ENCODE data around the gene MMEL1. TPM values are rescaled to one million over a fixed set of nuclear protein-coding genes. Genes with fewer than 3 reads are reported as not detected.

The MMEL1 gene
- total and polyA plus RNA-seq, 2 donors (not counting 3 experiments of a cell fraction or from before 2014, with no cell fraction given): 1.1 to 1.2 TPM

GRCh38 chr1:2605509-2606395, 27.1 kb downstream of the MMEL1 start:
- intact Hi-C loops (cut with micrococcal nuclease): no loop called here
- no TSS peak for BruUV-seq (replicated peaks)
- FAIRE-seq: no peak

More at GRCh38 chr1:2605509-2606395, 27.1 kb downstream of the MMEL1 start:
- H3K27me3 ChIP-seq (ENCODE audit: control insufficient read depth in 2 of 2, insufficient read depth in 2 of 2, low read length in 2 of 2): no peaks in the 10 kb centered on the region
- TF ChIP-seq MAX (IDR thresholded peaks at IDR 0.05; ENCODE audit: insufficient read depth, insufficient read length): no peak
- no peak for TF ChIP-seq CTCF (IDR thresholded peaks at IDR 0.05; ENCODE audit: extremely low read depth in 1 of 2, insufficient read depth in 1 of 2, low read depth in 1 of 2, low read length in 2 of 2)
- TF ChIP-seq MYC (IDR thresholded peaks at IDR 0.05; ENCODE audit: low read depth, low read length): no peak
- no peak for TF ChIP-seq EZH2 (IDR thresholded peaks at IDR 0.05; ENCODE audit: borderline replicate concordance, low read depth, low read length, severe bottlenecking)
- no peak for TF ChIP-seq GATA2 (IDR thresholded peaks at IDR 0.05; ENCODE audit: insufficient read depth, insufficient read length, low read depth, low read length)
- no peak for TF ChIP-seq POLR2A (IDR thresholded peaks at IDR 0.05; ENCODE audit: low read depth, low read length)
- TF ChIP-seq FOS (IDR thresholded peaks at IDR 0.05; ENCODE audit: borderline replicate concordance, insufficient read depth, low read length): no peak
- no peak for TF ChIP-seq JUN (IDR thresholded peaks at IDR 0.05; ENCODE audit: borderline replicate concordance, insufficient read depth, insufficient read length, low read depth)
- no peak for TF ChIP-seq POLR2AphosphoS5 (IDR thresholded peaks at IDR 0.05; ENCODE audit: insufficient read depth, low read depth, low read length)
- no peaks in the 10 kb centered on the region for H3K4me1 ChIP-seq (ENCODE audit: control insufficient read depth, extremely low read depth, insufficient read depth, low read length)
- POLR2A ChIA-PET: no interaction called here
- H3K9ac ChIP-seq (replicated peaks; ENCODE audit: extremely low read depth, insufficient read depth, low read length): no peak overlapping the region
- H3K9me3 ChIP-seq (replicated peaks; ENCODE audit: control insufficient read depth, insufficient read depth, low read length): no peaks in the 10 kb centered on the region
- H4K20me1 ChIP-seq (replicated peaks; ENCODE audit: control insufficient read depth, extremely low read depth, insufficient read depth, low read length): no peaks in the 10 kb centered on the region
- DNase-seq (ENCODE audit: low read depth, low spot score): no peak
- no peak overlapping the region for H3K4me2 ChIP-seq (ENCODE audit: insufficient read depth, low read length)
- H3K79me2 ChIP-seq (ENCODE audit: control insufficient read depth, insufficient read depth, low read length): no peaks in the 10 kb centered on the region
- dilution Hi-C loops (cut with MboI; ENCODE audit: extremely low pct_ligation_motif_present, low sequenced_read_pairs): no loop called here
- H3K4me3 ChIP-seq (replicated peaks in 1 of 3; ENCODE audit: insufficient read depth in 1 of 3, low read depth in 1 of 3, low read length in 3 of 3): no peak overlapping the region
- H3K27ac ChIP-seq (ENCODE audit: insufficient read depth, low read depth, low read length): no peak overlapping the region
- no peak overlapping the region for H2AFZ ChIP-seq (ENCODE audit: low read depth, low read length)
- H3K36me3 ChIP-seq (ENCODE audit: control insufficient read depth in 2 of 2, extremely low read depth in 1 of 2, insufficient read depth in 2 of 2, low read length in 2 of 2): no peaks in the 10 kb centered on the region
- H3K9me1 ChIP-seq (replicated peaks; ENCODE audit: control insufficient read depth, extremely low read depth, insufficient read depth, low read length): no peaks in the 10 kb centered on the region
- CTCF ChIA-PET: no interaction called here

Measured in endothelial cell of umbilical vein (primary cell).